ENCODE measurements around the gene HLCS. TPM values are rescaled to one million over a fixed set of nuclear protein-coding genes. Genes with fewer than 3 reads are reported as not detected.

The HLCS gene
- total RNA-seq, 1 experiment from 2014 or later: 12.7 TPM

DNA sequence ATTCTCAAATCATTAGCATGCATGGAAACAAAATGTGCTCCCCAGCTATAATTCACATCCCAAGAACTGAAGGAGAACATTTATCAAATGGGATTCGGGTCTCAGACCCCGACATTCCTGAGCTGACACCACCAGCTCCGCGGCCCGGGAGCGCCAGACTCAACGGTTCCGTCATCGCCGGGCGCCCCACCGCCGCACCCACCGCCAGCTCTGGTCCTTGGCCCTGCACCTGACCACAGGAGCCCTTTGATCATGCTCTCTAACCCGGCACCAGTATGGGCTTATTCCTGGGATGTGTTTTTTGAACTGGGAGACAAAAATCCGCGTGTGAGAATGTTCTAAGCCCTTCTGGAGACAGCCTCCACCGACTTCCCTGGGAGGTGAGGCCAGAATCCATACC lies 43.6 kb downstream of the HLCS start:
- no peak overlapping the region for H4K5ac ChIP-seq (ENCODE audit: insufficient read length, low read depth, low read length)
- H3K14ac ChIP-seq (ENCODE audit: insufficient read depth, low read length): no peak overlapping the region
- no peaks in the 10 kb centered on the region for H4K20me1 ChIP-seq (ENCODE audit: control insufficient read depth, insufficient read depth, insufficient read length)
- no peak overlapping the region for H2BK120ac ChIP-seq (ENCODE audit: low read depth, low read length, poor library complexity, severe bottlenecking)
- Mint-ChIP-seq H3K4me1 (peaks cover 6 to 8% of the 10 kb centered on the region in 2 experiments), H3K27me3 (ENCODE audit: low read depth) (no peaks in the 10 kb centered on the region), H3K4me3 (no peak overlapping the region), H3K36me3 (ENCODE audit: insufficient read depth in 1 of 3, low read depth in 3 of 3) (no peaks in the 10 kb centered on the region; a peak in 2 of 7 replicates), H3K27ac (no peak overlapping the region), H3K9me3 (no peaks in the 10 kb centered on the region)
- H2AFZ ChIP-seq (ENCODE audit: low read length): no peak overlapping the region
- H2BK20ac ChIP-seq (ENCODE audit: low read depth, low read length, poor library complexity, severe bottlenecking): no peak overlapping the region
- H2BK5ac ChIP-seq (ENCODE audit: insufficient read length, low read length): no peak overlapping the region
- no peak for DNase-seq
- H3K9ac ChIP-seq (ENCODE audit: extremely low read depth, insufficient read length, low read length): no peak overlapping the region
- no peak overlapping the region for H3T11ph ChIP-seq (ENCODE audit: low read length)
- H3K27me3 ChIP-seq (ENCODE audit: insufficient read depth, low read length): no peaks in the 10 kb centered on the region
- H3K79me1 ChIP-seq (ENCODE audit: insufficient read depth, low read depth, low read length, poor library complexity, severe bottlenecking): no peaks in the 10 kb centered on the region
- no peaks in the 10 kb centered on the region for H3K79me2 ChIP-seq (ENCODE audit: insufficient read depth, low read length)
- TF ChIP-seq CTCF (conservative IDR thresholded peaks at IDR 0.05): no peak
- H3K23me2 ChIP-seq (ENCODE audit: insufficient read length, low read depth, low read length, poor library complexity, severe bottlenecking): no peaks in the 10 kb centered on the region
- no peak overlapping the region for H3K23ac ChIP-seq (ENCODE audit: insufficient read length, low read depth, low read length)
- no peak overlapping the region for H3K4me2 ChIP-seq (ENCODE audit: insufficient read depth, insufficient read length, low read length)
- no peak overlapping the region for H3K18ac ChIP-seq (ENCODE audit: insufficient read length, low read depth, low read length)
- WGBS (ENCODE audit: extremely low coverage, insufficient read length, low lambda C conversion rate): no CpG with 5 or more reads among the region's 18 CpGs
- H3K27ac ChIP-seq (ENCODE audit: insufficient read length, low read depth, low read length): no peak overlapping the region
- no peak overlapping the region for H3K56ac ChIP-seq (ENCODE audit: insufficient read length, low read depth, low read length)
- no peak overlapping the region for H2BK12ac ChIP-seq (ENCODE audit: insufficient read length, low read depth, low read length)
- H3K4ac ChIP-seq (ENCODE audit: low read depth, low read length): no peak overlapping the region
- no peak overlapping the region for H4K8ac ChIP-seq (replicated peaks; ENCODE audit: insufficient read length, low read depth, low read length)
- no peaks in the 10 kb centered on the region for H3K9me3 ChIP-seq (ENCODE audit: control insufficient read depth, low read depth, low read length)
- H4K91ac ChIP-seq (ENCODE audit: insufficient read length, low read depth, low read length): no peak overlapping the region
- H3K4me1 ChIP-seq (ENCODE audit: insufficient read depth, low read length): no peaks in the 10 kb centered on the region
- no peak overlapping the region for H2BK15ac ChIP-seq (ENCODE audit: low read depth, low read length)
- H2AK5ac ChIP-seq (ENCODE audit: insufficient read length, low read length): no peak overlapping the region

All from H9 (cell line).